ENCODE data around the gene CTXN1. TPM values are rescaled to one million over a fixed set of nuclear protein-coding genes. Genes with fewer than 3 reads are reported as not detected.

CTXN1 gene
- polyA plus RNA-seq, 1 of the 3 experiments (the other 2 are of a cell fraction), result 53.8 TPM

GRCh38 chr19:7926727-7927604 lies 1.0 kb upstream of the CTXN1 start:
- peaks cover 11 to 29% of the 10 kb centered on the region in 2 experiments for H3K36me3 ChIP-seq (replicated peaks in 1 of 2; ENCODE audit: control insufficient read depth in 1 of 2, insufficient read depth in 2 of 2, low read length in 1 of 2)
- peaks cover 29% of the 10 kb centered on the region for H4K20me1 ChIP-seq (ENCODE audit: insufficient read depth)
- POLR2A ChIA-PET, result interaction anchor here (0.6 to 1.0 kb wide), 2 partner anchors 17 to 173 kb away, joined by 5 to 6 read pairs; partner anchors contain the start of gene TIMM44
- peaks cover 37% of the 10 kb centered on the region for H3F3A ChIP-seq (replicated peaks; ENCODE audit: insufficient read depth)
- H3K4me1 ChIP-seq (ENCODE audit: control insufficient read depth in 1 of 2, insufficient read depth in 2 of 2, low read depth in 1 of 2, low read length in 1 of 2), result peaks cover 39 to 52% of the 10 kb centered on the region in 2 experiments
- H3K27me3 ChIP-seq (ENCODE audit: insufficient read depth), result no peaks in the 10 kb centered on the region
- H2AFZ ChIP-seq (ENCODE audit: low read depth), result no peak overlapping the region; the same call in 1 of the 2 replicates
- TF ChIP-seq, protein P1, sequence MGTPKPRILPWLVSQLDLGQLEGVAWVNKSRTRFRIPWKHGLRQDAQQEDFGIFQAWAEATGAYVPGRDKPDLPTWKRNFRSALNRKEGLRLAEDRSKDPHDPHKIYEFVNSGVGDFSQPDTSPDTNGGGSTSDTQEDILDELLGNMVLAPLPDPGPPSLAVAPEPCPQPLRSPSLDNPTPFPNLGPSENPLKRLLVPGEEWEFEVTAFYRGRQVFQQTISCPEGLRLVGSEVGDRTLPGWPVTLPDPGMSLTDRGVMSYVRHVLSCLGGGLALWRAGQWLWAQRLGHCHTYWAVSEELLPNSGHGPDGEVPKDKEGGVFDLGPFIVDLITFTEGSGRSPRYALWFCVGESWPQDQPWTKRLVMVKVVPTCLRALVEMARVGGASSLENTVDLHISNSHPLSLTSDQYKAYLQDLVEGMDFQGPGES (IDR thresholded peaks at IDR 0.05; ENCODE audit: low read depth, low read length), result no peak
- no peak for TF ChIP-seq SMC3 (IDR thresholded peaks at IDR 0.05; ENCODE audit: low read depth, low read length)
- TF ChIP-seq EP300 (IDR thresholded peaks at IDR 0.05; ENCODE audit: borderline replicate concordance in 1 of 2, low read depth in 1 of 2, low read length in 1 of 2), result no peak
- no peak for TF ChIP-seq FOSL2 (IDR thresholded peaks at IDR 0.05; ENCODE audit: borderline replicate concordance, low read depth)
- no peaks in the 10 kb centered on the region for H3K9me2 ChIP-seq
- CTCF ChIA-PET, result interaction anchor here (1.3 to 6.7 kb wide), 5 partner anchors 9 to 74 kb away, joined by 3 to 69 read pairs (median 8); partner anchors contain the start of gene TIMM44
- H3K4me3 ChIP-seq (ENCODE audit: low read depth in 2 of 2, low read length in 1 of 2), result no peak overlapping the region; a peak in 1 of 4 replicates
- peak overlapping the region; percentile 90 for H3K4me2 ChIP-seq
- H3K27ac ChIP-seq (ENCODE audit: low read depth in 2 of 2, low read length in 1 of 2), result peak overlapping the region; percentile 91 to 99; a peak in 2 of 4 replicates
- H3K9me3 ChIP-seq, result no peaks in the 10 kb centered on the region
- H3K9ac ChIP-seq, result 0 out of 2 replicates have a peak overlapping the region, but pooled peaks have one; percentile 52
- DNase-seq, result peak; percentile 36
- 74% methylated on average over 14 of the region's 32 CpGs for WGBS (ENCODE audit: low lambda C conversion rate)
- peaks cover 14% of the 10 kb centered on the region; the same call in 1 of the 2 replicates for H3K79me2 ChIP-seq (ENCODE audit: insufficient read depth)

GRCh38 chr19:7925171-7925851 lies 624 bp downstream of the CTXN1 start:
- CTCF ChIA-PET, result interaction anchor here (1.7 kb wide), 1 partner anchor 72 kb away, joined by 12 read pairs; no protein-coding TSS in a partner anchor
- DNase-seq, result peak; percentile 94
- H2AFZ ChIP-seq (ENCODE audit: low read depth), result no peak overlapping the region

More at GRCh38 chr19:7925171-7925851, 624 bp downstream of the CTXN1 start:
- peak overlapping the region; percentile 64 to 72 for H3K4me3 ChIP-seq (ENCODE audit: low read depth in 2 of 2, low read length in 1 of 2)
- POLR2A ChIA-PET, result no interaction called here
- no peaks in the 10 kb centered on the region for H3K27me3 ChIP-seq (ENCODE audit: insufficient read depth)
- peak overlapping the region in 1 of 2 experiments; percentile 81; a peak in 2 of 4 replicates for H3K27ac ChIP-seq (ENCODE audit: low read depth in 2 of 2, low read length in 1 of 2)
- no CpG with 5 or more reads among the region's 98 CpGs for WGBS (ENCODE audit: low lambda C conversion rate)
- peaks cover 43 to 63% of the 10 kb centered on the region in 2 experiments for H3K4me1 ChIP-seq (ENCODE audit: control insufficient read depth in 1 of 2, insufficient read depth in 2 of 2, low read depth in 1 of 2, low read length in 1 of 2)
- H3K4me2 ChIP-seq, result peak overlapping the region; percentile 74; the same call in 1 of the 2 replicates
- peak overlapping the region; percentile 63; the same call in 1 of the 2 replicates for H3K9ac ChIP-seq
- H3K9me3 ChIP-seq, result no peaks in the 10 kb centered on the region
- peaks cover 4 to 23% of the 10 kb centered on the region in 2 experiments for H3K36me3 ChIP-seq (replicated peaks in 1 of 2; ENCODE audit: control insufficient read depth in 1 of 2, insufficient read depth in 2 of 2, low read length in 1 of 2)
- H4K20me1 ChIP-seq (ENCODE audit: insufficient read depth), result peaks cover 36% of the 10 kb centered on the region
- peaks cover 29% of the 10 kb centered on the region for H3F3A ChIP-seq (replicated peaks; ENCODE audit: insufficient read depth)
- TF ChIP-seq MXI1 (IDR thresholded peaks at IDR 0.05; ENCODE audit: low read depth, low read length) (peak; percentile 68), EP300 (IDR thresholded peaks at IDR 0.05; ENCODE audit: borderline replicate concordance in 1 of 2, low read depth in 1 of 2, low read length in 1 of 2) (no peak), CTCF (IDR thresholded peaks at IDR 0.05) (peak; percentile 83), RCOR1 (IDR thresholded peaks at IDR 0.05; ENCODE audit: low read length) (no peak), NRF1 (IDR thresholded peaks at IDR 0.05; ENCODE audit: low read depth, low read length) (peak; percentile 70), POLR2AphosphoS5 (IDR thresholded peaks at IDR 0.05; ENCODE audit: low read depth, low read length) (0 out of 2 replicates have a peak, but pooled peaks have one; percentile 27), SIN3A (IDR thresholded peaks at IDR 0.05; ENCODE audit: borderline replicate concordance, low read depth, low read length) (0 out of 2 replicates have a peak, but pooled peaks have one; percentile 27), USF1 (IDR thresholded peaks at IDR 0.05; ENCODE audit: borderline replicate concordance, low read depth) (no peak), TEAD4 (IDR thresholded peaks at IDR 0.05; ENCODE audit: borderline replicate concordance, insufficient read depth) (no peak), SMC3 (IDR thresholded peaks at IDR 0.05; ENCODE audit: low read depth, low read length) (peak; percentile 57), FOSL2 (IDR thresholded peaks at IDR 0.05; ENCODE audit: borderline replicate concordance, low read depth) (no peak), MAX (IDR thresholded peaks at IDR 0.05; ENCODE audit: low read depth) (peak; percentile 97), RAD21 (IDR thresholded peaks at IDR 0.05; ENCODE audit: low read length) (peak; percentile 54)
- peaks cover 24% of the 10 kb centered on the region; the same call in 1 of the 2 replicates for H3K79me2 ChIP-seq (ENCODE audit: insufficient read depth)
- no peaks in the 10 kb centered on the region for H3K9me2 ChIP-seq

All from SK-N-SH (cell line).